Measurements from ENCODE around the gene FAM120B.

GRCh38 chr6:170278743-170279094, 27.8 kb upstream of the FAM120B start:
- TF ChIP-seq POLR2AphosphoS5 (IDR thresholded peaks at IDR 0.05; ENCODE audit: borderline replicate concordance, low read depth, low read length) (no peak), EZH2 (IDR thresholded peaks at IDR 0.05) (no peak), FOXP2 (optimal IDR thresholded peaks at IDR 0.05; ENCODE audit: control extremely low read depth, extremely low read length, insufficient read depth) (no peak)

Data from SK-N-MC (cell line).